H1 (cell line): ENCODE data around the gene PPP1R14C. TPM values are rescaled to one million over a fixed set of nuclear protein-coding genes. Genes with fewer than 3 reads are reported as not detected.

ENCODE experiments used
- CTCF ChIA-PET: fragments of 300-600 bp; sonication (Branson Sonifier 250); formaldehyde crosslinking; loops from one replicate; lab custom pipeline; 2021; ENCODE audit not compliant: partially characterized antibody; lab: Charles Lee
- POLR2A ChIA-PET: fragments of 300-600 bp; sonication (Branson Sonifier 250); formaldehyde crosslinking; loops from one replicate; lab custom pipeline; 2021; ENCODE audit warnings: inconsistent platforms; ENCODE audit not compliant: partially characterized antibody; lab: Charles Lee
- DNase-seq, 2 experiments: peaks; one replicate each; pipeline versions ENCODE4 v3.0.0 to v3.0.0-alpha.2; 2010 to 2022; ENCODE audit warnings: low spot score in 2 of 2, low read depth in 1 of 2, mixed read lengths in 1 of 2
- FAIRE-seq: peaks from 2 replicates; lab custom pipeline; 2011; peaks lifted over from hg19 to GRCh38; lab: Jason Lieb, UNC
- H2AFZ ChIP-seq: 2 replicates; pipeline ENCODE4 v1.8.1; 2012; ENCODE audit warnings: low read length, inconsistent platforms
- H2AK5ac ChIP-seq: 2 replicates; pipeline ENCODE4 v1.6.1; 2013; ENCODE audit warnings: low read depth, low read length
- H2BK120ac ChIP-seq: replicated peaks from 2 replicates; pipeline ENCODE3; 2013; ENCODE audit warnings: low read depth, low read length, inconsistent platforms
- H2BK12ac ChIP-seq: 2 replicates; pipeline ENCODE4 v1.6.1; 2013; ENCODE audit warnings: low read depth, low read length
- H2BK15ac ChIP-seq: 2 replicates; pipeline ENCODE4 v1.6.1; 2013; ENCODE audit warnings: low read length
- H2BK20ac ChIP-seq: 2 replicates; pipeline ENCODE4 v1.6.1; 2013; ENCODE audit warnings: low read length
- H2BK5ac ChIP-seq: 2 replicates; pipeline ENCODE4 v1.6.1; 2013; ENCODE audit warnings: low read depth, low read length
- H3K14ac ChIP-seq: 2 replicates; pipeline ENCODE4 v1.6.1; 2013; ENCODE audit warnings: inconsistent platforms; ENCODE audit not compliant: insufficient read length
- H3K18ac ChIP-seq: 2 replicates; pipeline ENCODE4 v1.6.1; 2013; ENCODE audit warnings: low read length; ENCODE audit errors: extremely low read depth
- H3K23ac ChIP-seq: 2 replicates; pipeline ENCODE4 v1.6.1; 2013; ENCODE audit warnings: inconsistent platforms; ENCODE audit not compliant: insufficient read length
- H3K23me2 ChIP-seq: 2 replicates; pipeline ENCODE4 v1.6.1; 2013; ENCODE audit warnings: low read depth, low read length
- H3K27ac ChIP-seq: 2 replicates; pipeline ENCODE4 v1.6.1; 2011; ENCODE audit warnings: low read depth, low read length, inconsistent platforms
- H3K27me3 ChIP-seq, 4 experiments: replicated peaks in 1 of 4; 1 replicate in 1 of 4; 2 replicates in 3 of 4; pipeline versions ENCODE4 v1.6.1 to v1.8.1; 2011 to 2013; ENCODE audit warnings: low read length in 3 of 4, mild to moderate bottlenecking in 3 of 4, inconsistent platforms in 2 of 4, mixed read lengths in 2 of 4, moderate library complexity in 1 of 4; ENCODE audit not compliant: control insufficient read depth in 3 of 4, insufficient read depth in 3 of 4; ENCODE audit errors: extremely low read depth in 1 of 4
- H3K36me3 ChIP-seq, 4 experiments: 2 replicates each; pipeline versions ENCODE4 v1.6.1 to v1.8.1; 2011 to 2013; ENCODE audit warnings: mild to moderate bottlenecking in 4 of 4, low read length in 3 of 4, moderate library complexity in 2 of 4, control low read depth in 1 of 4, inconsistent platforms in 1 of 4; ENCODE audit not compliant: insufficient read depth in 4 of 4, control insufficient read depth in 2 of 4
- H3K4ac ChIP-seq: replicated peaks from 2 replicates; pipeline ENCODE3; 2013; ENCODE audit warnings: low read length, low read depth, mixed read lengths, inconsistent platforms; ENCODE audit not compliant: insufficient read length
- H3K4me1 ChIP-seq, 4 experiments: replicated peaks in 1 of 4; 1 replicate in 1 of 4; 2 replicates in 3 of 4; pipeline versions ENCODE4 v1.6.1 to v1.8.1; 2011 to 2013; ENCODE audit warnings: low read length in 3 of 4, inconsistent platforms in 2 of 4, mixed read lengths in 1 of 4; ENCODE audit not compliant: insufficient read depth in 4 of 4, control insufficient read depth in 3 of 4
- H3K4me2 ChIP-seq, 2 experiments: 2 replicates each; pipeline versions ENCODE4 v1.6.1 to v1.8.1; 2011 to 2013; ENCODE audit warnings: low read depth in 2 of 2, low read length in 2 of 2, control low read depth in 1 of 2, inconsistent platforms in 1 of 2, mild to moderate bottlenecking in 1 of 2; ENCODE audit not compliant: insufficient read depth in 1 of 2
- H3K4me3 ChIP-seq, 4 experiments: fragments of 200-600, 300-600 bp in 1 of 4; sonication (generic), shearing (Covaris generic), sonication (Bioruptor Twin) in 1 of 4; 2 replicates each; pipeline versions ENCODE4 v1.5.1 to v1.8.1; 2011 to 2016; ENCODE audit warnings: low read length in 4 of 4, low read depth in 3 of 4, control low read depth in 2 of 4, inconsistent platforms in 2 of 4, mild to moderate bottlenecking in 2 of 4, mixed read lengths in 1 of 4, moderate library complexity in 1 of 4; ENCODE audit not compliant: insufficient read depth in 2 of 4; ENCODE audit errors: extremely low read depth in 1 of 4
- H3K56ac ChIP-seq: replicated peaks from 2 replicates; pipeline ENCODE3; 2013; ENCODE audit warnings: low read depth, mild to moderate bottlenecking, mixed read lengths, low read length, inconsistent platforms; ENCODE audit not compliant: insufficient read length
- H3K79me1 ChIP-seq: 2 replicates; pipeline ENCODE4 v1.6.1; 2013; ENCODE audit warnings: low read depth, low read length, control low read depth
- H3K79me2 ChIP-seq, 2 experiments: 2 replicates each; pipeline versions ENCODE4 v1.6.1 to v1.8.1; 2012 to 2013; ENCODE audit warnings: low read length in 2 of 2, mild to moderate bottlenecking in 2 of 2, inconsistent platforms in 1 of 2; ENCODE audit not compliant: insufficient read depth in 2 of 2, control insufficient read depth in 1 of 2
- H3K9ac ChIP-seq, 4 experiments: replicated peaks in 1 of 4; 1 replicate in 1 of 4; 2 replicates in 3 of 4; pipeline versions ENCODE4 v1.6.1 to v1.8.1; 2011 to 2013; ENCODE audit warnings: low read depth in 3 of 4, low read length in 3 of 4, control low read depth in 2 of 4, mild to moderate bottlenecking in 2 of 4, moderate library complexity in 2 of 4, inconsistent platforms in 1 of 4; ENCODE audit errors: extremely low read depth in 1 of 4
- H3K9me3 ChIP-seq, 2 experiments: 2 replicates each; pipeline versions ENCODE4 v1.6.1 to v1.8.1; 2012 to 2013; ENCODE audit warnings: mild to moderate bottlenecking in 2 of 2, moderate library complexity in 2 of 2, control low read depth in 1 of 2, inconsistent platforms in 1 of 2, low read depth in 1 of 2, low read length in 1 of 2, mixed read lengths in 1 of 2; ENCODE audit not compliant: insufficient read depth in 2 of 2
- H4K20me1 ChIP-seq, 2 experiments: replicated peaks in 1 of 2; 2 replicates each; pipeline versions ENCODE3 to v1.8.1; 2011 to 2013; ENCODE audit warnings: inconsistent platforms in 2 of 2, low read length in 2 of 2, mild to moderate bottlenecking in 1 of 2; ENCODE audit not compliant: insufficient read depth in 2 of 2, control insufficient read depth in 1 of 2
- H4K5ac ChIP-seq: 2 replicates; pipeline ENCODE4 v1.6.1; 2013; ENCODE audit warnings: low read length, low read depth, mixed read lengths, inconsistent platforms; ENCODE audit not compliant: insufficient read length
- H4K8ac ChIP-seq: 2 replicates; pipeline ENCODE4 v1.8.0; 2013; ENCODE audit warnings: mild to moderate bottlenecking, moderate library complexity, low read length, inconsistent platforms; ENCODE audit not compliant: insufficient read depth; ENCODE audit errors: extremely low read depth
- H4K91ac ChIP-seq: replicated peaks from 2 replicates; pipeline ENCODE3; 2013; ENCODE audit warnings: low read length, mixed read lengths, inconsistent platforms; ENCODE audit not compliant: insufficient read length
- BACH1 ChIP-seq: IDR thresholded peaks from 2 replicates; pipeline ENCODE4 v1.6.1; 2012; ENCODE audit warnings: low read length, improper control_type of control experiment
- BRCA1 ChIP-seq: IDR thresholded peaks from 2 replicates; pipeline ENCODE4 v1.6.1; 2012; ENCODE audit warnings: low read depth, low read length, improper control_type of control experiment
- EP300 ChIP-seq, 2 experiments: IDR thresholded peaks; 1 replicate in 1 of 2; 2 replicates in 1 of 2; pipeline ENCODE4 v1.6.1; 2011 to 2012; ENCODE audit warnings: low read depth in 2 of 2, low read length in 2 of 2, mild to moderate bottlenecking in 2 of 2, borderline replicate concordance in 1 of 2, inconsistent platforms in 1 of 2, moderate library complexity in 1 of 2
- HDAC6 ChIP-seq: IDR thresholded peaks from one replicate; pipeline ENCODE4 v1.7.1; 2012; ENCODE audit warnings: low read depth, mild to moderate bottlenecking, inconsistent platforms, low read length, moderate library complexity
- SAP30 ChIP-seq: fragments of 300-600 bp; sonication (generic); IDR thresholded peaks from 2 replicates; pipeline ENCODE4 v1.7.1; 2012; ENCODE audit warnings: low read length, moderate library complexity, mild to moderate bottlenecking, inconsistent platforms; ENCODE audit not compliant: insufficient read depth, insufficient replicate concordance
- SIRT6 ChIP-seq: IDR thresholded peaks from one replicate; pipeline ENCODE4 v1.7.1; 2012; ENCODE audit warnings: low read length, inconsistent platforms
- WGBS, 2 experiments: shearing (Covaris generic) in 1 of 2; methylation state at CpG; one replicate each; pipeline versions ENCODE4 v1.1.6 to v1.1.7; 2013 to 2015; ENCODE audit warnings: low lambda C conversion rate in 2 of 2, mixed read lengths in 2 of 2, inconsistent platforms in 1 of 2, low coverage in 1 of 2, missing lambda C conversion rate in 1 of 2; ENCODE audit not compliant: insufficient replicate concordance in 2 of 2, insufficient coverage in 1 of 2, insufficient read length in 1 of 2; ENCODE audit errors: extremely low coverage in 1 of 2, missing lambda C conversion rate in 1 of 2; 5-methylcytosine and 5-hydroxymethylcytosine counted together
- polyA plus RNA-seq, 7 experiments: library from polyadenylated mRNA; depleted of rRNA in 3 of 7; stranded (reverse) in 5 of 7; unstranded in 2 of 7; fragments of >200 nt in 5 of 7; fragments of 200-250 nt in 2 of 7; gene quantifications; 1 replicate in 5 of 7; 2 replicates in 1 of 7; 4 replicates in 1 of 7; pipeline versions ENCODE4 v1.2.1 to v1.2.3, GENCODE V29; 2011 to 2013; ENCODE audit warnings: missing spikeins in 2 of 7, mixed read lengths in 2 of 7
- total RNA-seq: library from RNA; stranded (reverse); fragmentation: NEBNext Ultra II Directional; extraction: Animal tissue kit (Norgen Biotek cat#: 25700); gene quantifications from 2 replicates; pipeline ENCODE4 v1.2.1, GENCODE V29; 2021

PPP1R14C gene
- total and polyA plus RNA-seq, 2 of the 8 experiments (the other 6 are each of a cell fraction or from before 2014, with no cell fraction given): 0.30 to 0.61 TPM

- Histone ChIP-seq H3K23me2 (no peaks in the 10 kb centered on the region), H3K14ac (no peak overlapping the region), H2AFZ (peak overlapping the region; percentile 21), H3K27me3 (no peaks in the 10 kb centered on the region), H3K4ac (no peak overlapping the region), H3K9me3 (peaks cover 0 to 4% of the 10 kb centered on the region in 2 experiments; a peak in 1 of 4 replicates), H3K36me3 (no peaks in the 10 kb centered on the region), H3K18ac (no peak overlapping the region), H4K20me1 (no peaks in the 10 kb centered on the region), H3K27ac (no peak overlapping the region), H3K4me1 (no peaks in the 10 kb centered on the region), H3K4me2 (no peak overlapping the region), H3K56ac (no peak overlapping the region), H2BK12ac (no peak overlapping the region), H3K23ac (no peak overlapping the region), H4K91ac (no peak overlapping the region), H4K5ac (no peak overlapping the region), H2BK5ac (no peak overlapping the region), H2BK120ac (no peak overlapping the region), H3K4me3 (no peak overlapping the region), H2BK20ac (no peak overlapping the region), H3K79me2 (no peaks in the 10 kb centered on the region), H3K79me1 (no peaks in the 10 kb centered on the region), H3K9ac (no peak overlapping the region), H2AK5ac (no peak overlapping the region), H4K8ac (no peak overlapping the region), H2BK15ac (no peak overlapping the region)
- DNase-seq (no peak), FAIRE-seq (no peak)
- WGBS, 2 experiments: 80% methylated on average over 7 of the region's 7 CpGs; no CpG with 5 or more reads in 1 of the 2 experiments
- ChIA-PET CTCF (interaction anchor here (1.3 kb wide), 1 partner anchor 43 kb away, joined by 3 read pairs; no protein-coding TSS in a partner anchor), POLR2A (no interaction called here)
- TF ChIP-seq EP300 (IDR thresholded peaks at IDR 0.05; ENCODE audit: borderline replicate concordance in 1 of 2, low read depth in 2 of 2, low read length in 2 of 2): no peak
- TF ChIP-seq BRCA1: no peak
- TF ChIP-seq SIRT6: no peak
- no peak for TF ChIP-seq SAP30
- TF ChIP-seq HDAC6: no peak
- no peak for TF ChIP-seq BACH1
These were observed 23.7 kb upstream of the PPP1R14C start for GRCh38 chr6:150119173-150119572.
